WTC11 (cell line): ENCODE measurements around the gene PLEKHH2. TPM values are rescaled to one million over a fixed set of nuclear protein-coding genes. Genes with fewer than 3 reads are reported as not detected.

Source experiments
- ATAC-seq: fragments of 200-7000 bp; cut with Tn5 transposase; 2 replicates; pipeline ENCODE4 v1.10.0; 2021; ENCODE audit warnings: mild to moderate bottlenecking, moderate library complexity
- CTCF ChIA-PET: fragments of 300-600 bp; sonication (Branson Sonifier 250); formaldehyde crosslinking; loops from one replicate; lab custom pipeline; 2021; ENCODE audit warnings: antibody characterized with exemption; lab: Charles Lee
- POLR2A ChIA-PET: fragments of 350-600 bp; sonication (Branson Sonifier 250); formaldehyde crosslinking; loops from one replicate; lab custom pipeline; 2021; ENCODE audit warnings: antibody characterized with exemption; lab: Charles Lee
- DNase-seq: peaks from one replicate; pipeline ENCODE4 v3.0.0; 2021; ENCODE audit warnings: low spot score
- H3K27ac Mint-ChIP-seq: 2 replicates; pipeline ENCODE4 v1.8.0; 2021; ENCODE audit warnings: mixed read lengths
- H3K27me3 Mint-ChIP-seq: 2 replicates; pipeline ENCODE4 v1.8.0; 2021; ENCODE audit warnings: low read depth, mild to moderate bottlenecking, moderate library complexity, mixed read lengths
- H3K36me3 Mint-ChIP-seq: 2 replicates; pipeline ENCODE4 v1.8.0; 2021; ENCODE audit warnings: mixed read lengths
- H3K4me1 Mint-ChIP-seq: 2 replicates; pipeline ENCODE4 v1.8.0; 2022; ENCODE audit warnings: mixed read lengths
- H3K4me3 Mint-ChIP-seq: 2 replicates; pipeline ENCODE4 v1.8.0; 2021; ENCODE audit warnings: mild to moderate bottlenecking, moderate library complexity, mixed read lengths
- H3K9me3 Mint-ChIP-seq: 2 replicates; pipeline ENCODE4 v1.8.0; 2021; ENCODE audit warnings: mixed read lengths
- ESRRA ChIP-seq: sonication (generic); formaldehyde crosslinking; IDR thresholded peaks from 2 replicates; pipeline ENCODE4 v1.8.1; 2022; ENCODE audit warnings: mild to moderate bottlenecking, missing genetic modification reagents, borderline replicate concordance
- FOXK1 ChIP-seq: sonication (generic); formaldehyde crosslinking; IDR thresholded peaks from 2 replicates; pipeline ENCODE4 v1.8.0; 2022; ENCODE audit warnings: mild to moderate bottlenecking, moderate library complexity, missing genetic modification reagents
- JAZF1 ChIP-seq: fragments of 250-450 bp; sonication (Bioruptor Pico); IDR thresholded peaks from 2 replicates; pipeline ENCODE4 v1.9.0; 2021; ENCODE audit warnings: moderate library complexity, mild to moderate bottlenecking, inconsistent platforms
- JUN ChIP-seq: sonication (generic); formaldehyde crosslinking; IDR thresholded peaks from 2 replicates; pipeline ENCODE4 v1.8.0; 2023; ENCODE audit warnings: mild to moderate bottlenecking, missing genetic modification reagents
- SMAD3 ChIP-seq: sonication (generic); formaldehyde crosslinking; IDR thresholded peaks from 2 replicates; pipeline ENCODE4 v1.8.0; 2022; ENCODE audit warnings: missing genetic modification reagents, mild to moderate bottlenecking, borderline replicate concordance
- SMAD4 ChIP-seq: sonication (generic); formaldehyde crosslinking; IDR thresholded peaks from 2 replicates; pipeline ENCODE4 v1.8.0; 2022; ENCODE audit warnings: mild to moderate bottlenecking, missing genetic modification reagents
- total RNA-seq: library from RNA; stranded (reverse); gene quantifications from 3 replicates; pipeline ENCODE4 v1.2.3, GENCODE V29; 2021
- TF ChIP-seq, protein P1 (sequence below): sonication (generic); formaldehyde crosslinking; IDR thresholded peaks from 2 replicates; pipeline ENCODE4 v1.8.0; 2022; ENCODE audit warnings: mild to moderate bottlenecking, missing genetic modification reagents
- TF ChIP-seq, protein P2 (sequence below): sonication (generic); formaldehyde crosslinking; IDR thresholded peaks from 2 replicates; pipeline ENCODE4 v1.8.1; 2022; ENCODE audit warnings: mild to moderate bottlenecking, missing genetic modification reagents, moderate library complexity, borderline replicate concordance
- TF ChIP-seq, protein P3 (sequence below): sonication (generic); formaldehyde crosslinking; IDR thresholded peaks from 2 replicates; pipeline ENCODE4 v1.8.0; 2023; ENCODE audit warnings: missing genetic modification reagents
- TF ChIP-seq, protein P4 (sequence below): sonication (generic); formaldehyde crosslinking; IDR thresholded peaks from 2 replicates; pipeline ENCODE4 v1.8.1; 2022; ENCODE audit warnings: low read depth, missing genetic modification reagents, borderline replicate concordance
- TF ChIP-seq, protein P5 (sequence below): fragments of 250-450 bp; sonication (Bioruptor Pico); IDR thresholded peaks from 2 replicates; pipeline ENCODE4 v1.9.0; 2021; ENCODE audit warnings: mild to moderate bottlenecking
- TF ChIP-seq, protein P6 (sequence below): sonication (generic); formaldehyde crosslinking; IDR thresholded peaks from 2 replicates; pipeline ENCODE4 v1.8.1; 2022; ENCODE audit warnings: low read depth, mild to moderate bottlenecking, moderate library complexity, missing genetic modification reagents, borderline replicate concordance
- TF ChIP-seq, protein P7 (sequence below): sonication (generic); formaldehyde crosslinking; IDR thresholded peaks from 2 replicates; pipeline ENCODE4 v1.8.0; 2022; ENCODE audit warnings: missing genetic modification reagents
- TF ChIP-seq, protein P8 (sequence below): sonication (generic); formaldehyde crosslinking; IDR thresholded peaks from 2 replicates; pipeline ENCODE4 v1.8.0; 2023; ENCODE audit warnings: missing genetic modification reagents, mild to moderate bottlenecking, borderline replicate concordance

PLEKHH2 gene
- total RNA-seq, 1 experiment from 2014 or later = 5.8 TPM

DNA sequence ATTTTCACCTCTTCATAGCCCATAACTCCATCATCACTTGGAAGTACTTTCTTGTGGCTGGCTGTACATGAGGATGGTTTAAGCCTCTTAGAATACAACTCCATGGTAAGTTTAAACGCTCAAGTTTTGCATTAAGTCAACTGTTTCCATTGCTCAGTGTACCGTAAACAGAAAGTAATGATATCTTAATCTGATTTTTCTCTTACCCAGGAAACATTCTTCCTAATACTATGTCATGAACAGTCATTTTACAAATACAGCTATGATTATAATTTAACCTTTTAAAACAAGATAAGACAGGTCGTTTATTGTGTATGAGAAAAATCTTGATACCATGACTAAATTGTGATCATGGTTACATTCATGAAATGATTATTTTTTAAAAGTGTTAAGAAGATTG, 125.2 kb downstream of the PLEKHH2 start:
- Mint-ChIP-seq H3K36me3 (no peaks in the 10 kb centered on the region), H3K4me3 (no peak overlapping the region), H3K9me3 (no peaks in the 10 kb centered on the region), H3K27ac (no peak overlapping the region), H3K4me1 (peaks cover 7% of the 10 kb centered on the region), H3K27me3 (no peaks in the 10 kb centered on the region)
- TF ChIP-seq JAZF1 (CRISPR knock-in tag) (no peak), JUN (CRISPR knock-in tag) (no peak), SMAD3 (no peak)
- TF ChIP-seq, protein P1, sequence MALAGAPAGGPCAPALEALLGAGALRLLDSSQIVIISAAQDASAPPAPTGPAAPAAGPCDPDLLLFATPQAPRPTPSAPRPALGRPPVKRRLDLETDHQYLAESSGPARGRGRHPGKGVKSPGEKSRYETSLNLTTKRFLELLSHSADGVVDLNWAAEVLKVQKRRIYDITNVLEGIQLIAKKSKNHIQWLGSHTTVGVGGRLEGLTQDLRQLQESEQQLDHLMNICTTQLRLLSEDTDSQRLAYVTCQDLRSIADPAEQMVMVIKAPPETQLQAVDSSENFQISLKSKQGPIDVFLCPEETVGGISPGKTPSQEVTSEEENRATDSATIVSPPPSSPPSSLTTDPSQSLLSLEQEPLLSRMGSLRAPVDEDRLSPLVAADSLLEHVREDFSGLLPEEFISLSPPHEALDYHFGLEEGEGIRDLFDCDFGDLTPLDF = no peak
- TF ChIP-seq, protein P2, sequence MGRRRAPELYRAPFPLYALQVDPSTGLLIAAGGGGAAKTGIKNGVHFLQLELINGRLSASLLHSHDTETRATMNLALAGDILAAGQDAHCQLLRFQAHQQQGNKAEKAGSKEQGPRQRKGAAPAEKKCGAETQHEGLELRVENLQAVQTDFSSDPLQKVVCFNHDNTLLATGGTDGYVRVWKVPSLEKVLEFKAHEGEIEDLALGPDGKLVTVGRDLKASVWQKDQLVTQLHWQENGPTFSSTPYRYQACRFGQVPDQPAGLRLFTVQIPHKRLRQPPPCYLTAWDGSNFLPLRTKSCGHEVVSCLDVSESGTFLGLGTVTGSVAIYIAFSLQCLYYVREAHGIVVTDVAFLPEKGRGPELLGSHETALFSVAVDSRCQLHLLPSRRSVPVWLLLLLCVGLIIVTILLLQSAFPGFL (CRISPR knock-in tag) = no peak
- POLR2A ChIA-PET = no interaction called here
- ATAC-seq = no peak
- CTCF ChIA-PET = no interaction called here
- no peak for DNase-seq

DNA sequence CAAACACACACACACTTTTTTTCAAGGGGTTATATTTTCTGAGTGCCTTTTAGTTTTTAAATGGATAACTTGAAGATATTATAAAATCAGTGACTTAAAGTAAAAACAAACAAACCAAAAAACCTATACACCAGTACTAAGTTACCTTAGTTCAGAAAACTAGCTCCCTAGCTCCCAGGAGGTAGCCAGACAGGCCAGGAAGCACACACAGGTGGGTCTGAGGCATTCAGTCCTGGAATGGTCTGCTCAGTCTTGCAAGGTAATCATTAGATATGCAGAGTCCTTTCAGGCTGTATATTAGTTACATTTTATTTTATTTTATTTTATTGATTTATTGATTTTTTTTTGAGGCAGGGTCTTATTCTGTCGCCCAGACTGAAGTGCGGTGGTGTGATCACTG, 126.0 kb downstream of the PLEKHH2 start:
- POLR2A ChIA-PET = no interaction called here
- no peak overlapping the region for H3K4me3 Mint-ChIP-seq
- TF ChIP-seq FOXK1 = no peak
- TF ChIP-seq SMAD4 (CRISPR knock-in tag) = no peak
- TF ChIP-seq, protein P2 (CRISPR knock-in tag) = no peak
- TF ChIP-seq, protein P3, sequence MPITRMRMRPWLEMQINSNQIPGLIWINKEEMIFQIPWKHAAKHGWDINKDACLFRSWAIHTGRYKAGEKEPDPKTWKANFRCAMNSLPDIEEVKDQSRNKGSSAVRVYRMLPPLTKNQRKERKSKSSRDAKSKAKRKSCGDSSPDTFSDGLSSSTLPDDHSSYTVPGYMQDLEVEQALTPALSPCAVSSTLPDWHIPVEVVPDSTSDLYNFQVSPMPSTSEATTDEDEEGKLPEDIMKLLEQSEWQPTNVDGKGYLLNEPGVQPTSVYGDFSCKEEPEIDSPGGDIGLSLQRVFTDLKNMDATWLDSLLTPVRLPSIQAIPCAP (CRISPR knock-in tag) = no peak
- TF ChIP-seq, protein P4, sequence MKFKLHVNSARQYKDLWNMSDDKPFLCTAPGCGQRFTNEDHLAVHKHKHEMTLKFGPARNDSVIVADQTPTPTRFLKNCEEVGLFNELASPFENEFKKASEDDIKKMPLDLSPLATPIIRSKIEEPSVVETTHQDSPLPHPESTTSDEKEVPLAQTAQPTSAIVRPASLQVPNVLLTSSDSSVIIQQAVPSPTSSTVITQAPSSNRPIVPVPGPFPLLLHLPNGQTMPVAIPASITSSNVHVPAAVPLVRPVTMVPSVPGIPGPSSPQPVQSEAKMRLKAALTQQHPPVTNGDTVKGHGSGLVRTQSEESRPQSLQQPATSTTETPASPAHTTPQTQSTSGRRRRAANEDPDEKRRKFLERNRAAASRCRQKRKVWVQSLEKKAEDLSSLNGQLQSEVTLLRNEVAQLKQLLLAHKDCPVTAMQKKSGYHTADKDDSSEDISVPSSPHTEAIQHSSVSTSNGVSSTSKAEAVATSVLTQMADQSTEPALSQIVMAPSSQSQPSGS = no peak
- no peak for TF ChIP-seq ESRRA
- TF ChIP-seq, protein P5, sequence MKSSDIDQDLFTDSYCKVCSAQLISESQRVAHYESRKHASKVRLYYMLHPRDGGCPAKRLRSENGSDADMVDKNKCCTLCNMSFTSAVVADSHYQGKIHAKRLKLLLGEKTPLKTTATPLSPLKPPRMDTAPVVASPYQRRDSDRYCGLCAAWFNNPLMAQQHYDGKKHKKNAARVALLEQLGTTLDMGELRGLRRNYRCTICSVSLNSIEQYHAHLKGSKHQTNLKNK (CRISPR knock-in tag) = no peak
- TF ChIP-seq, protein P6, sequence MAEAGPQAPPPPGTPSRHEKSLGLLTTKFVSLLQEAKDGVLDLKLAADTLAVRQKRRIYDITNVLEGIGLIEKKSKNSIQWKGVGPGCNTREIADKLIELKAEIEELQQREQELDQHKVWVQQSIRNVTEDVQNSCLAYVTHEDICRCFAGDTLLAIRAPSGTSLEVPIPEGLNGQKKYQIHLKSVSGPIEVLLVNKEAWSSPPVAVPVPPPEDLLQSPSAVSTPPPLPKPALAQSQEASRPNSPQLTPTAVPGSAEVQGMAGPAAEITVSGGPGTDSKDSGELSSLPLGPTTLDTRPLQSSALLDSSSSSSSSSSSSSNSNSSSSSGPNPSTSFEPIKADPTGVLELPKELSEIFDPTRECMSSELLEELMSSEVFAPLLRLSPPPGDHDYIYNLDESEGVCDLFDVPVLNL (CRISPR knock-in tag) = no peak
- TF ChIP-seq, protein P7, sequence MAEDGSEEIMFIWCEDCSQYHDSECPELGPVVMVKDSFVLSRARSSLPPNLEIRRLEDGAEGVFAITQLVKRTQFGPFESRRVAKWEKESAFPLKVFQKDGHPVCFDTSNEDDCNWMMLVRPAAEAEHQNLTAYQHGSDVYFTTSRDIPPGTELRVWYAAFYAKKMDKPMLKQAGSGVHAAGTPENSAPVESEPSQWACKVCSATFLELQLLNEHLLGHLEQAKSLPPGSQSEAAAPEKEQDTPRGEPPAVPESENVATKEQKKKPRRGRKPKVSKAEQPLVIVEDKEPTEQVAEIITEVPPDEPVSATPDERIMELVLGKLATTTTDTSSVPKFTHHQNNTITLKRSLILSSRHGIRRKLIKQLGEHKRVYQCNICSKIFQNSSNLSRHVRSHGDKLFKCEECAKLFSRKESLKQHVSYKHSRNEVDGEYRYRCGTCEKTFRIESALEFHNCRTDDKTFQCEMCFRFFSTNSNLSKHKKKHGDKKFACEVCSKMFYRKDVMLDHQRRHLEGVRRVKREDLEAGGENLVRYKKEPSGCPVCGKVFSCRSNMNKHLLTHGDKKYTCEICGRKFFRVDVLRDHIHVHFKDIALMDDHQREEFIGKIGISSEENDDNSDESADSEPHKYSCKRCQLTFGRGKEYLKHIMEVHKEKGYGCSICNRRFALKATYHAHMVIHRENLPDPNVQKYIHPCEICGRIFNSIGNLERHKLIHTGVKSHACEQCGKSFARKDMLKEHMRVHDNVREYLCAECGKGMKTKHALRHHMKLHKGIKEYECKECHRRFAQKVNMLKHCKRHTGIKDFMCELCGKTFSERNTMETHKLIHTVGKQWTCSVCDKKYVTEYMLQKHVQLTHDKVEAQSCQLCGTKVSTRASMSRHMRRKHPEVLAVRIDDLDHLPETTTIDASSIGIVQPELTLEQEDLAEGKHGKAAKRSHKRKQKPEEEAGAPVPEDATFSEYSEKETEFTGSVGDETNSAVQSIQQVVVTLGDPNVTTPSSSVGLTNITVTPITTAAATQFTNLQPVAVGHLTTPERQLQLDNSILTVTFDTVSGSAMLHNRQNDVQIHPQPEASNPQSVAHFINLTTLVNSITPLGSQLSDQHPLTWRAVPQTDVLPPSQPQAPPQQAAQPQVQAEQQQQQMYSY (CRISPR knock-in tag) = no peak
- no peak for TF ChIP-seq JAZF1 (CRISPR knock-in tag)
- TF ChIP-seq, protein P8, sequence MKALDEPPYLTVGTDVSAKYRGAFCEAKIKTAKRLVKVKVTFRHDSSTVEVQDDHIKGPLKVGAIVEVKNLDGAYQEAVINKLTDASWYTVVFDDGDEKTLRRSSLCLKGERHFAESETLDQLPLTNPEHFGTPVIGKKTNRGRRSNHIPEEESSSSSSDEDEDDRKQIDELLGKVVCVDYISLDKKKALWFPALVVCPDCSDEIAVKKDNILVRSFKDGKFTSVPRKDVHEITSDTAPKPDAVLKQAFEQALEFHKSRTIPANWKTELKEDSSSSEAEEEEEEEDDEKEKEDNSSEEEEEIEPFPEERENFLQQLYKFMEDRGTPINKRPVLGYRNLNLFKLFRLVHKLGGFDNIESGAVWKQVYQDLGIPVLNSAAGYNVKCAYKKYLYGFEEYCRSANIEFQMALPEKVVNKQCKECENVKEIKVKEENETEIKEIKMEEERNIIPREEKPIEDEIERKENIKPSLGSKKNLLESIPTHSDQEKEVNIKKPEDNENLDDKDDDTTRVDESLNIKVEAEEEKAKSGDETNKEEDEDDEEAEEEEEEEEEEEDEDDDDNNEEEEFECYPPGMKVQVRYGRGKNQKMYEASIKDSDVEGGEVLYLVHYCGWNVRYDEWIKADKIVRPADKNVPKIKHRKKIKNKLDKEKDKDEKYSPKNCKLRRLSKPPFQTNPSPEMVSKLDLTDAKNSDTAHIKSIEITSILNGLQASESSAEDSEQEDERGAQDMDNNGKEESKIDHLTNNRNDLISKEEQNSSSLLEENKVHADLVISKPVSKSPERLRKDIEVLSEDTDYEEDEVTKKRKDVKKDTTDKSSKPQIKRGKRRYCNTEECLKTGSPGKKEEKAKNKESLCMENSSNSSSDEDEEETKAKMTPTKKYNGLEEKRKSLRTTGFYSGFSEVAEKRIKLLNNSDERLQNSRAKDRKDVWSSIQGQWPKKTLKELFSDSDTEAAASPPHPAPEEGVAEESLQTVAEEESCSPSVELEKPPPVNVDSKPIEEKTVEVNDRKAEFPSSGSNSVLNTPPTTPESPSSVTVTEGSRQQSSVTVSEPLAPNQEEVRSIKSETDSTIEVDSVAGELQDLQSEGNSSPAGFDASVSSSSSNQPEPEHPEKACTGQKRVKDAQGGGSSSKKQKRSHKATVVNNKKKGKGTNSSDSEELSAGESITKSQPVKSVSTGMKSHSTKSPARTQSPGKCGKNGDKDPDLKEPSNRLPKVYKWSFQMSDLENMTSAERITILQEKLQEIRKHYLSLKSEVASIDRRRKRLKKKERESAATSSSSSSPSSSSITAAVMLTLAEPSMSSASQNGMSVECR (CRISPR knock-in tag) = no peak
- H3K4me1 Mint-ChIP-seq = peaks cover 7% of the 10 kb centered on the region
- H3K27ac Mint-ChIP-seq = no peak overlapping the region
- no peaks in the 10 kb centered on the region for H3K9me3 Mint-ChIP-seq
- no peak for DNase-seq
- H3K27me3 Mint-ChIP-seq = no peaks in the 10 kb centered on the region
- CTCF ChIA-PET = interaction anchor here (0.6 kb wide), 2 partner anchors 20 to 45 kb away, joined by 3 read pairs; no protein-coding TSS in a partner anchor
- H3K36me3 Mint-ChIP-seq = no peaks in the 10 kb centered on the region
- ATAC-seq = no peak
